ENCODE results near the gene MYO5B. TPM values are rescaled to one million over a fixed set of nuclear protein-coding genes. Genes with fewer than 3 reads are reported as not detected.

The MYO5B gene
- total and polyA plus RNA-seq, 9 of the 15 experiments (the other 6 are each of a cell fraction or from before 2014, with no cell fraction given): 0.07 to 0.42 (median 0.28) TPM

DNA sequence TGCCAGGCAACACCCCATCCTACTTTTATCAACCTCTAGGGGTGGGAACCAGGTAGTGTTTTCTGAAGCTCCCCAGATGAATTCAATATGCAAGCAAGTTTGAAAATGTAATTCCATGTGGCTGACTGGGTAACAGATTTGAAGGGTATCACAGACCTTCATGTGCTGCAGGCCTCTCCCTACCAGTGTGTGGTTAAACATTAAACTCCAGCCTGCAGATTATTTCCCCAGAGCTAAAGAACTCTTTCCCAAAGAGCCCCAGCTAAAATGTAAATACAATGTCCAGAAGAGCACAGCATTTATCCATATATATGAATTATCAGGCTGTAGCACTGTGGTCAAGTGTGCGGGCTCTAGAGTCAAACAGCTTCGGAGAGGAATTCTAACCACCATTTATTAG, 134.1 kb downstream of the MYO5B start:
- FAIRE-seq (no peak), ATAC-seq (no peak), DNase-seq (ENCODE audit: extremely low read depth in 1 of 4, low spot score in 3 of 4) (no peak)
- Histone ChIP-seq H3K4me1 (replicated peaks in 1 of 2; ENCODE audit: control insufficient read depth in 2 of 2, insufficient read depth in 2 of 2, low read length in 2 of 2) (no peaks in the 10 kb centered on the region), H3K9ac (ENCODE audit: insufficient read depth in 1 of 2, low read depth in 2 of 2, low read length in 2 of 2) (no peak overlapping the region), H3K9me3 (replicated peaks; ENCODE audit: control insufficient read depth, insufficient read depth, low read depth, low read length) (no peaks in the 10 kb centered on the region), H3K27ac (ENCODE audit: extremely low read depth, low read depth, low read length) (no peak overlapping the region), H3K27me3 (ENCODE audit: control insufficient read depth in 2 of 2, insufficient read depth in 2 of 2, low read length in 2 of 2) (no peaks in the 10 kb centered on the region), H3K9me1 (ENCODE audit: control insufficient read depth, insufficient read depth, low read length) (no peaks in the 10 kb centered on the region), H2AFZ (ENCODE audit: low read depth, low read length) (no peak overlapping the region), H3K4me3 (no peak overlapping the region), H4K20me1 (replicated peaks; ENCODE audit: control insufficient read depth, insufficient read depth, low read length) (no peaks in the 10 kb centered on the region), H3K4me2 (ENCODE audit: insufficient read depth, low read length) (no peak overlapping the region), H3K36me3 (ENCODE audit: control insufficient read depth, insufficient read depth, low read length) (no peaks in the 10 kb centered on the region), H3K79me2 (ENCODE audit: control insufficient read depth, insufficient read depth, low read length) (no peaks in the 10 kb centered on the region)
- in situ Hi-C loops (cut with MboI): no loop called here
- no TSS peak for BruUV-seq (replicated peaks)
- intact Hi-C loops (cut with micrococcal nuclease): no loop called here
- TF ChIP-seq TOE1 (IDR thresholded peaks at IDR 0.05; ENCODE audit: borderline replicate concordance) (no peak), TOE1 (CRISPR knock-in tag; IDR thresholded peaks at IDR 0.05; ENCODE audit: borderline replicate concordance, low read depth) (no peak), HDAC3 (IDR thresholded peaks at IDR 0.05; ENCODE audit: borderline replicate concordance, partially characterized antibody) (no peak), IFI16 (CRISPR knock-in tag; IDR thresholded peaks at IDR 0.05) (no peak), PTRF (tag; IDR thresholded peaks at IDR 0.05) (no peak), CEBPG (CRISPR knock-in tag; IDR thresholded peaks at IDR 0.05) (no peak), CEBPG (tag; conservative IDR thresholded peaks at IDR 0.05 in 1 of 2, IDR thresholded peaks at IDR 0.05 in 1 of 2) (no peak), TEAD4 (IDR thresholded peaks at IDR 0.05; ENCODE audit: low read length) (no peak), TEAD4 (CRISPR knock-in tag; IDR thresholded peaks at IDR 0.05; ENCODE audit: borderline replicate concordance) (no peak), ZNF146 (CRISPR knock-in tag; IDR thresholded peaks at IDR 0.05; ENCODE audit: unreplicated experiment) (no peak), HSF4 (CRISPR knock-in tag; IDR thresholded peaks at IDR 0.05; ENCODE audit: borderline replicate concordance) (no peak), SIRT6 (IDR thresholded peaks at IDR 0.05; ENCODE audit: low read depth, low read length) (no peak), U2AF1 (optimal IDR thresholded peaks at IDR 0.05; ENCODE audit: low read depth, low read length) (no peak)
- TF ChIP-seq, protein P1, sequence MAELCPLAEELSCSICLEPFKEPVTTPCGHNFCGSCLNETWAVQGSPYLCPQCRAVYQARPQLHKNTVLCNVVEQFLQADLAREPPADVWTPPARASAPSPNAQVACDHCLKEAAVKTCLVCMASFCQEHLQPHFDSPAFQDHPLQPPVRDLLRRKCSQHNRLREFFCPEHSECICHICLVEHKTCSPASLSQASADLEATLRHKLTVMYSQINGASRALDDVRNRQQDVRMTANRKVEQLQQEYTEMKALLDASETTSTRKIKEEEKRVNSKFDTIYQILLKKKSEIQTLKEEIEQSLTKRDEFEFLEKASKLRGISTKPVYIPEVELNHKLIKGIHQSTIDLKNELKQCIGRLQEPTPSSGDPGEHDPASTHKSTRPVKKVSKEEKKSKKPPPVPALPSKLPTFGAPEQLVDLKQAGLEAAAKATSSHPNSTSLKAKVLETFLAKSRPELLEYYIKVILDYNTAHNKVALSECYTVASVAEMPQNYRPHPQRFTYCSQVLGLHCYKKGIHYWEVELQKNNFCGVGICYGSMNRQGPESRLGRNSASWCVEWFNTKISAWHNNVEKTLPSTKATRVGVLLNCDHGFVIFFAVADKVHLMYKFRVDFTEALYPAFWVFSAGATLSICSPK (IDR thresholded peaks at IDR 0.05; ENCODE audit: borderline replicate concordance): no peak
- TF ChIP-seq, protein P2, sequence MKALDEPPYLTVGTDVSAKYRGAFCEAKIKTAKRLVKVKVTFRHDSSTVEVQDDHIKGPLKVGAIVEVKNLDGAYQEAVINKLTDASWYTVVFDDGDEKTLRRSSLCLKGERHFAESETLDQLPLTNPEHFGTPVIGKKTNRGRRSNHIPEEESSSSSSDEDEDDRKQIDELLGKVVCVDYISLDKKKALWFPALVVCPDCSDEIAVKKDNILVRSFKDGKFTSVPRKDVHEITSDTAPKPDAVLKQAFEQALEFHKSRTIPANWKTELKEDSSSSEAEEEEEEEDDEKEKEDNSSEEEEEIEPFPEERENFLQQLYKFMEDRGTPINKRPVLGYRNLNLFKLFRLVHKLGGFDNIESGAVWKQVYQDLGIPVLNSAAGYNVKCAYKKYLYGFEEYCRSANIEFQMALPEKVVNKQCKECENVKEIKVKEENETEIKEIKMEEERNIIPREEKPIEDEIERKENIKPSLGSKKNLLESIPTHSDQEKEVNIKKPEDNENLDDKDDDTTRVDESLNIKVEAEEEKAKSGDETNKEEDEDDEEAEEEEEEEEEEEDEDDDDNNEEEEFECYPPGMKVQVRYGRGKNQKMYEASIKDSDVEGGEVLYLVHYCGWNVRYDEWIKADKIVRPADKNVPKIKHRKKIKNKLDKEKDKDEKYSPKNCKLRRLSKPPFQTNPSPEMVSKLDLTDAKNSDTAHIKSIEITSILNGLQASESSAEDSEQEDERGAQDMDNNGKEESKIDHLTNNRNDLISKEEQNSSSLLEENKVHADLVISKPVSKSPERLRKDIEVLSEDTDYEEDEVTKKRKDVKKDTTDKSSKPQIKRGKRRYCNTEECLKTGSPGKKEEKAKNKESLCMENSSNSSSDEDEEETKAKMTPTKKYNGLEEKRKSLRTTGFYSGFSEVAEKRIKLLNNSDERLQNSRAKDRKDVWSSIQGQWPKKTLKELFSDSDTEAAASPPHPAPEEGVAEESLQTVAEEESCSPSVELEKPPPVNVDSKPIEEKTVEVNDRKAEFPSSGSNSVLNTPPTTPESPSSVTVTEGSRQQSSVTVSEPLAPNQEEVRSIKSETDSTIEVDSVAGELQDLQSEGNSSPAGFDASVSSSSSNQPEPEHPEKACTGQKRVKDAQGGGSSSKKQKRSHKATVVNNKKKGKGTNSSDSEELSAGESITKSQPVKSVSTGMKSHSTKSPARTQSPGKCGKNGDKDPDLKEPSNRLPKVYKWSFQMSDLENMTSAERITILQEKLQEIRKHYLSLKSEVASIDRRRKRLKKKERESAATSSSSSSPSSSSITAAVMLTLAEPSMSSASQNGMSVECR (CRISPR knock-in tag; IDR thresholded peaks at IDR 0.05): no peak
- TF ChIP-seq, protein P3, sequence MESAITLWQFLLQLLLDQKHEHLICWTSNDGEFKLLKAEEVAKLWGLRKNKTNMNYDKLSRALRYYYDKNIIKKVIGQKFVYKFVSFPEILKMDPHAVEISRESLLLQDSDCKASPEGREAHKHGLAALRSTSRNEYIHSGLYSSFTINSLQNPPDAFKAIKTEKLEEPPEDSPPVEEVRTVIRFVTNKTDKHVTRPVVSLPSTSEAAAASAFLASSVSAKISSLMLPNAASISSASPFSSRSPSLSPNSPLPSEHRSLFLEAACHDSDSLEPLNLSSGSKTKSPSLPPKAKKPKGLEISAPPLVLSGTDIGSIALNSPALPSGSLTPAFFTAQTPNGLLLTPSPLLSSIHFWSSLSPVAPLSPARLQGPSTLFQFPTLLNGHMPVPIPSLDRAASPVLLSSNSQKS (CRISPR knock-in tag; IDR thresholded peaks at IDR 0.05): no peak
- POLR2A ChIA-PET: interaction anchor here (0.8 kb wide), 1 partner anchor 11 kb away, joined by 3 read pairs; no protein-coding TSS in a partner anchor
- 0% methylated on average over 2 of the region's 2 CpGs for WGBS (ENCODE audit: insufficient coverage, low coverage, missing lambda C conversion rate)
- CTCF ChIA-PET (ENCODE audit: low intra/inter-chr PET ratio): no interaction called here
